ENCODE data around the gene CHSY3.

Gene CHSY3

DNA sequence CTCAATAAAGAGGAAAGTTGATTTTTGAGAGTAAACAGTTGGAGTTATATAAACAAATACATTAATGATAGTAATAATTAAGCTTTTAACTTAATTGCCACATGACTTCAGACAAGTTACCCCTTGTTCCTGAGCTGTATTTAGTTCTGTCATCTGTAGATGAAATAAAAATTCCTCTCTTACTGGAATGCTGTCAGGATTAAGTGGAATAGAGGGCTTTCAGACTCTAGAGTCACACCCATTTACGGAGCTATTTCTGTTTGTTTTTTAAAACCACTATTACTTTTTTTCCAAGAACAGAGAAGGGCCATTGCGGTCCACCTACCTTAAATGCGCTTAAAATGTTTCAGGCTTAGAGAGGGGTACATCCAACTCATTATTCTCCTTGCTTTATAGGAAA is 170.6 kb downstream of the CHSY3 start:
- TF ChIP-seq, protein P1, sequence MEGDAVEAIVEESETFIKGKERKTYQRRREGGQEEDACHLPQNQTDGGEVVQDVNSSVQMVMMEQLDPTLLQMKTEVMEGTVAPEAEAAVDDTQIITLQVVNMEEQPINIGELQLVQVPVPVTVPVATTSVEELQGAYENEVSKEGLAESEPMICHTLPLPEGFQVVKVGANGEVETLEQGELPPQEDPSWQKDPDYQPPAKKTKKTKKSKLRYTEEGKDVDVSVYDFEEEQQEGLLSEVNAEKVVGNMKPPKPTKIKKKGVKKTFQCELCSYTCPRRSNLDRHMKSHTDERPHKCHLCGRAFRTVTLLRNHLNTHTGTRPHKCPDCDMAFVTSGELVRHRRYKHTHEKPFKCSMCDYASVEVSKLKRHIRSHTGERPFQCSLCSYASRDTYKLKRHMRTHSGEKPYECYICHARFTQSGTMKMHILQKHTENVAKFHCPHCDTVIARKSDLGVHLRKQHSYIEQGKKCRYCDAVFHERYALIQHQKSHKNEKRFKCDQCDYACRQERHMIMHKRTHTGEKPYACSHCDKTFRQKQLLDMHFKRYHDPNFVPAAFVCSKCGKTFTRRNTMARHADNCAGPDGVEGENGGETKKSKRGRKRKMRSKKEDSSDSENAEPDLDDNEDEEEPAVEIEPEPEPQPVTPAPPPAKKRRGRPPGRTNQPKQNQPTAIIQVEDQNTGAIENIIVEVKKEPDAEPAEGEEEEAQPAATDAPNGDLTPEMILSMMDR (IDR thresholded peaks at IDR 0.05; ENCODE audit: control extremely low read depth, extremely low read depth, low read depth, missing control alignments), result no peak
- no peak for DNase-seq (ENCODE audit: extremely low spot score)
- ChIA-PET CTCF (no interaction called here), POLR2A (no interaction called here)

DNA sequence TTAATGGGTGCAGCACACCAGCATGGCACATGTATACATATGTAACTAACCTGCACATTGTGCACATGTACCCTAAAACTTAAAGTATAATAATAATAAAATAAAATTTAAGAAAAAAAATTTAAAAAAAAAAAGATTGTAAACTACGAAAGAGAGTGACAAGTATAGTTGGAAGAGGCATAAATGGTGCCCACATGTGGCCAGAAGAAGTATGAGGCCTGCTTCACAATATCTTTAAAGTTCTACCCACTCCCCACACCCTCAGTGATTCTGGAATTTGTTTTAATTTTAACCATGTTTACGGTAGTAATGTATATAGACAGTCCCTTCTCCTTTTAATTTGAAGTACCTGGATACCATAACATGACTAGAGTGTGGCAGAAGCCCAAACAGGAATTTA is 172.7 kb downstream of the CHSY3 start:
- ChIA-PET CTCF (no interaction called here), POLR2A (no interaction called here)
- TF ChIP-seq, protein P1 (IDR thresholded peaks at IDR 0.05; ENCODE audit: control extremely low read depth, extremely low read depth, low read depth, missing control alignments), result no peak
- no peak for DNase-seq (ENCODE audit: extremely low spot score)

DNA sequence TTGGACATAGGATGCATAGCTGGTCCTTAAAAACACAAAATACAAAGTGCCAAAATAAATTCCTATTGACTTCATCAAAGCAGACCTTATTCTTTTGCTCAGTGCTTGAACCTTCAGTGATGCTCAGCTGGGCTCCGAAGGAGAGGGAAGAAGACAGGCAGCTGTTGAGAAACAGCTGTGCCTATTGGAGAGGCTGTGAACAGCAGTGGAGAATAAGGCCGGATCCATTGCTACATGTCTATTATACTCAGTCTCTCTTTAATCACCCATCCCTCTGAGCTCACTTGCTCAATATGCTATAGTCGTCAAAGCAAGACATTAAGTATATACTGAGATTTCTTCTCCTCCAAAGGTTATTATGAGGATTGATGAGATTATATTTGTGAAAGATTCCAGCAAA is 174.4 kb downstream of the CHSY3 start:
- ChIA-PET CTCF (interaction anchor here (1.2 kb wide), 1 partner anchor 31 kb away, joined by 4 read pairs; no protein-coding TSS in a partner anchor), POLR2A (no interaction called here)
- no peak for DNase-seq (ENCODE audit: extremely low spot score)
- TF ChIP-seq, protein P1 (IDR thresholded peaks at IDR 0.05; ENCODE audit: control extremely low read depth, extremely low read depth, low read depth, missing control alignments), result no peak

DNA sequence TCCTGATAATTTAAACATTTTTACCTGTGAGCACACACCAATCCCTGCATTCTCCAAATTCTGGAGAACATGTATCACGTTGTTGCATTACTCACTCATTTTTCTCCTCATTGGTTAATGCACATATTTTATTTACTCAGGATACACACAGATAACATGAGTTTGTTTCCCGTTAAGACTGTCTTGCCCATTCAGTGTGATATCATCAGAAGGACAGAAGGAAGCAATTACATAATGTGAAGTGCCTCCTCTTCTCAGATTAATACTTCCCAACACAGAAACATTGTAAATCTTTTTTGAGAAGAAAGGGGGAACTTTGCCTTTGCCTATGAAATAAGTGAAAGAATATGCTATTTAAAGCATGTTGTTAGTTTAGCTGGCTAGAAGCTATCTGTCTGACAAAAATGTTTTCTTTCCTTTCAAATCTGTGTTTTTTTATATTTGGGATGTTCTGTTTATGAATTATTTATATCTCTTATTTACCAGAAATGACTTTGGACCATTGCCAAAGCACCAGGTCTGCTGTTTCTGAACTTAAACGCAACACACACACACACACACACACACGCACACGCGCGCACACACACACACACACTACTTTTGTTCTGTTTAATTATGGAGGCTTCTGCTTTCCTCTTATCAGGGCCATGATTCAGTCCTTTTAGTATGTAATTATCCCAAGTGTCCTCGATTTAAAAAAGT is 186.5 kb downstream of the CHSY3 start:
- POLR2A ChIA-PET, result no interaction called here
- DNase-seq (ENCODE audit: extremely low spot score), result no peak
- CTCF ChIA-PET, result no interaction called here
- TF ChIP-seq, protein P1 (IDR thresholded peaks at IDR 0.05; ENCODE audit: control extremely low read depth, extremely low read depth, low read depth, missing control alignments), result no peak

DNA sequence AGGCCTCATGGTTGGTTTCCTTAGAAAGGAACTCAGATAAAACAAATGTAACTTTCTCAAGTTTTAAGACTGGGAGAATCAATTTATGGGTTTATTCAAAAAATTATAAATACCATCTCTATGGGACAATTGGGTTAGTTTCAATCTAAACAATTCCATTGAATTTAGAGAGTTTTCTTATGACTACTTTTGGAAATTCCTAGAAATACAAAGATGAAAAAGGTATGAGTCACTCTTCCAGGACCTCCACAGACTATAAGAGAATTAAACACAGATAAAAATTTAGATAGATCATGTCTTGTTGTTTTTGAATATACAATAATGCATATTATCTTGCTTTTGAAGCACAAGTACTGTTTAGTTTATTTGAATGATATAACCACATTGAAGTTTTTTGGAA is 188.7 kb downstream of the CHSY3 start:
- CTCF ChIA-PET, result no interaction called here
- no peak for DNase-seq (ENCODE audit: extremely low spot score)
- TF ChIP-seq, protein P1 (IDR thresholded peaks at IDR 0.05; ENCODE audit: control extremely low read depth, extremely low read depth, low read depth, missing control alignments), result no peak
- POLR2A ChIA-PET, result no interaction called here

DNA sequence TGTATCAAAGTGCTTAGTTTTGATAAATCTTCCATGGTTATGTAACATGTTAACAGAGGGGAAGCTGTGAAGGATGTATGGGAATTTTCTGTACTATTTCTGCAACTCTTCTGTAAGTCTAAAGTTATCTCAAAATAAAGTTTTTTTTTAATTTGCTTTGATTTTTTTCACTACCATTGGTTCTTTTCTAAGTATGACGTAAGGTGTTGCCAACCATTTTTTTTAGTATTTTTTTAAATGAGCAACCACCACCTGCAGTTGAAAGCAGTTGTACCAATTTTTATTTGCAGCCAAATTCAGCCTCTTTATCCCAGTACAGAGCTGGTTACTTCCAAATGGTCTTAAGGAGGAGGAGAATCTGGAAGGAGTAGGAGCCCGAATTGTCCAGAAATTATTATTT is 192.2 kb downstream of the CHSY3 start:
- ChIA-PET POLR2A (no interaction called here), CTCF (no interaction called here)
- DNase-seq (ENCODE audit: extremely low spot score), result no peak
- TF ChIP-seq, protein P1 (IDR thresholded peaks at IDR 0.05; ENCODE audit: control extremely low read depth, extremely low read depth, low read depth, missing control alignments), result no peak
